ENCODE results near the gene DCTN5.

Gene DCTN5

DNA sequence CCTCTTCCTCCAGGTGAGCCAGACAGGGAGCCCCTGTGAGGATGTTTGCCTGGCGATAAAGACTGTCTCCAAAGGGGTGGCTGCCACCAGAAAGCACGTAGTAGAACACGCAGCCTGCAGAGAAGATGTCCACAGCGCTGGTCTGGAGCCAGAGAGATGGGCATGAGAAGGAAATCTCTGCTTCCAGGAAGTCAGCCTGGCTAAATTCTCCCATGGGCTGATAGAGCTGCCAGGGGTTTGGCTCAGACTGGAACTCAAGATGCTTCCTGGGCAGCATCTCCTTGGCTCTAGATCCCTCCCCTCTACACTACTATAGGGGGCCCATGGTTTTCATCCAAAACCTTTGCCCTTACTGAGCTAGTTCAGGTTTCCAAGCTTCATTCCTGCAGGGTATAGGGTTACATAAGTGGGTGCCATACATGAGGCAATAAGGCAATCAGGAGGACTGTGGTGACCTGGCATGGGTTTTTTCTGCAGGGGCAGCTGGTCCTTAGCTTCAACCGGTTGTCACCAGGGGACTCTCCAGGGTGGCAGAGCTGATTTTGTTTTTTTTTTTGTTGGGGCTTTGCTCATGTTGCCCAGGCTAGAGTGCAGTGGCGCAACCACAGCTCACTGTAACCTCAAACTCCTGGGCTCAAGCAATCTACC, 51.0 kb downstream of the DCTN5 start:
- DNase-seq (ENCODE audit: low spot score in 2 of 2): no peak
- H3K27me3 ChIP-seq (ENCODE audit: low read depth): no peaks in the 10 kb centered on the region
- no peaks in the 10 kb centered on the region for H3K4me1 ChIP-seq
- H3K9me3 ChIP-seq: no peaks in the 10 kb centered on the region
- peaks cover 49% of the 10 kb centered on the region for H3K36me3 ChIP-seq (replicated peaks)
- H3K4me3 ChIP-seq: no peak overlapping the region
- in situ Hi-C loops (cut with MboI; ENCODE audit: low sequenced_read_pairs): no loop called here

DNA sequence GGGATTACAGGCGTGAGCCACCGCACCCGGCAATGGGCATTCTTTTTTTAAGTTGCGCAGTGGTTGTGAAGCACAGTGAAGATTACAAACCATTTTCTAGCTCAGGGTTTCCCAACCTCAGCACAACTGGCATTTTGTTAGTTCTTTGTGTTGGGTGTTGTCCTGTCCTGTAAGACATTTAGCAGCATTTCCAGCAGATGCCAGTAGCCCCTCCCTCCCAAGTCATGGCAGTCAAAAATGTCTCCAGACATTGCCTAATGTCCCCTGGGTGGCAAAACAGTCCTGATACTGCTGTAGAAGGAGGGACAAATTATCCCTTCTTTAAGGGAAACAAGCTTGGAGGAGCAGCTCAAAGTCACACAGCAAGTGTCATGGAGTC, 53.0 kb downstream of the DCTN5 start:
- no peak overlapping the region for H3K4me3 ChIP-seq
- H3K4me1 ChIP-seq: no peaks in the 10 kb centered on the region
- in situ Hi-C loops (cut with MboI; ENCODE audit: low sequenced_read_pairs): no loop called here
- H3K9me3 ChIP-seq: no peaks in the 10 kb centered on the region
- H3K36me3 ChIP-seq (replicated peaks): peaks cover 29% of the 10 kb centered on the region
- DNase-seq (ENCODE audit: low spot score in 2 of 2): no peak
- no peaks in the 10 kb centered on the region for H3K27me3 ChIP-seq (ENCODE audit: low read depth)

DNA sequence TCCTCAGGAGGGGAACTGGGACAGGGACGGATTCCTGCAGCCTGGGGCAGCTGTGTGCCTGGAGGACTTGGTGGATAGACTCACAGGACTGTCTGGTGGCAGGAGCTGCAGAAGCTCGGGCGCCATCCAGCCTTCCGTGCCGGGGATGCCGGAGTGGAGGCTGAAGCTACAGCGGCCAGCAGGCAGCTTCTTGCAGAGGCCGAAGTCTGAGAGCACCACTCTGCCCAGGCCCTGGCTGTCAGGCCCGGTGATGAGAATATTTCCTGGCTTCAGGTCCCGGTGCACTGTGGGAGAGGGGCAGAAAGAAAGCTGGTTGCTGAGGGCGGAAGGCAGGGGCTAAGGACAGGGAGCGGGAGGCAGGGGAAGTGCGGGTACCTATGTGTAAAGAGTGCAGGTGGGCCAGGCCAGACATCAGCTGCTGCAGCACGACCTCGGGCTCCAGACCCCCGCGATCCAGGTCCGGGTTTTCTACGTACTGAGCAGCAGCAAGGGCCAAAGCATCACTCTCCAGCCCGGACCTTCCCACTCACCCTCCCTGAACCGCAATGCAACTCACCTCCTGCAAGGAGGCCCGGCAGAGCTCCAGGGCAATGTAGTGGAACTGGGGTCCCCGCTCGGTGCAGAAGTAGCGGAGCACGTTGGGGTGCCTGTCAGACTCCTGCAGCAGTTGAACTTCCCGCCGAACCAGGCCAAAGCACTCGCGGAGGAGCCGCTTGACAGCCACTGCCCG, 53.5 kb downstream of the DCTN5 start:
- no peaks in the 10 kb centered on the region for H3K27me3 ChIP-seq (ENCODE audit: low read depth)
- H3K4me3 ChIP-seq: no peak overlapping the region
- no peaks in the 10 kb centered on the region for H3K9me3 ChIP-seq
- in situ Hi-C loops (cut with MboI; ENCODE audit: low sequenced_read_pairs): no loop called here
- H3K4me1 ChIP-seq: no peaks in the 10 kb centered on the region
- peaks cover 24% of the 10 kb centered on the region for H3K36me3 ChIP-seq (replicated peaks)
- DNase-seq (ENCODE audit: low spot score in 2 of 2): peak in 1 of 2 experiments; percentile 47

DNA sequence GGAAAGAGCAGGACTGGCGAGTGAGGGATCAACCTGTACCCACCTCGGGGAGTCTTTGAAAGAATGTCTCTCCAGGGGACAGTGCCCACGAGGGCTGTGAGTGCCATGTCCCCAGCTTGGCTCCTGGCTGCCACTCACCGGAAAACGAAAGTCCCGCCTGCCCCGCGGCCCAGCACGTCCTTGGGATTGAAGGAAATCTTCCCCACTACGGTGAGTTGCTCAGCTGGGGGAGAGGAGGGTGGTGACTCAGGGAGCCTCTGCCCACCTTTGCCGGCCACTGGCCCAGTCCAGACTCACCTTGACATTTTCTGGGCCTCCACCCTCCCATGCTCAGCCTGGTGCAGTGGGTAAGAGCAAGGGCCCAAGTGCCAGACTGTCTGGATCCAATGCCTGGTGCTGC, 54.5 kb downstream of the DCTN5 start:
- DNase-seq (ENCODE audit: low spot score in 2 of 2): no peak
- H3K4me3 ChIP-seq: no peak overlapping the region
- no peaks in the 10 kb centered on the region for H3K27me3 ChIP-seq (ENCODE audit: low read depth)

DNA sequence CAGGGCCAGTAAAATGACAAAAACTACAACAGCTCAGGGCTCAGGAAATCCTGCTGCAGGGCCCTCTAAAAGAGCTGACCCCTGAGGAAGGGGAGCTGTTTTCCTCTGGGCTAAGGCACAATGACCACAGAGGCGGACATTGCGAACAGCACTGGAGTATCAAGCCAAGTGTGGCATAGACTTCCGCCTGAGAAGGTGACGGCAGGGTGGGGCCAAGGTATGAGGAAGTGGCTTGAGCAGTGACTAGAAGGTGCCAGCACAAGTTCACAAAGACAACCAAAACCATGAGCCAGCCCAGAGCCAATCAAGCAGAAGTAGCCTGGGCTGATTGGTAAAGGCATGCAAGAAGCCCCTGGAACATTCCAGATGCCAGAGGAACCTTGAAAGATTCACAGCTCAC, 57.8 kb downstream of the DCTN5 start:
- Histone ChIP-seq H3K27me3 (ENCODE audit: low read depth) (no peaks in the 10 kb centered on the region), H3K9me3 (no peaks in the 10 kb centered on the region), H3K36me3 (replicated peaks) (no peaks in the 10 kb centered on the region), H3K4me3 (no peak overlapping the region), H3K4me1 (no peaks in the 10 kb centered on the region)
- no peak for DNase-seq (ENCODE audit: low spot score in 2 of 2)
- in situ Hi-C loops (cut with MboI; ENCODE audit: low sequenced_read_pairs): no loop called here

More for the DNA sequence above, 54.5 kb downstream of the DCTN5 start:
- in situ Hi-C loops (cut with MboI; ENCODE audit: low sequenced_read_pairs): no loop called here
- Histone ChIP-seq H3K36me3 (replicated peaks) (peaks cover 16% of the 10 kb centered on the region), H3K9me3 (no peaks in the 10 kb centered on the region), H3K4me1 (no peaks in the 10 kb centered on the region)

DNA sequence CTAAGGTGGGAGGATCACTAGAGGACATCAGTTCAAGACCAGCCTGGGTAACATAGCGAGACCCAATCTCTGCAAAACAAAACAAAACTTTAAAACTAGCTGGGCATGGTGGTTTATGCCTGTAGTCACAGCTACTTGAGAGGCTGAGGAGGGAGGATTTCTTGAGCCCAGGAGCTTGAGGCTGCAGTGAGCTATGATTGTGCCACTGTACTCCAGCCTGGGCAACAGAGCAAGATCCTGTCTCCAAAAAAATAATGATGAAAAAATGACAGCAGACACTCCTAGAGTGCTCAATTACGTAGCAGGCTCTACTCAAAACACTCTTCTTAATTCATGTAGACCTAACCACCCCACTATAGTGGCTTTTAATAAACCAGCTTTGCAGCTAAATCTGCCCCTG, 58.8 kb downstream of the DCTN5 start:
- Histone ChIP-seq H3K9me3 (no peaks in the 10 kb centered on the region), H3K4me3 (no peak overlapping the region), H3K36me3 (replicated peaks) (no peaks in the 10 kb centered on the region), H3K4me1 (no peaks in the 10 kb centered on the region), H3K27me3 (ENCODE audit: low read depth) (no peaks in the 10 kb centered on the region)
- in situ Hi-C loops (cut with MboI; ENCODE audit: low sequenced_read_pairs): no loop called here
- DNase-seq (ENCODE audit: low spot score in 2 of 2): no peak

DNA sequence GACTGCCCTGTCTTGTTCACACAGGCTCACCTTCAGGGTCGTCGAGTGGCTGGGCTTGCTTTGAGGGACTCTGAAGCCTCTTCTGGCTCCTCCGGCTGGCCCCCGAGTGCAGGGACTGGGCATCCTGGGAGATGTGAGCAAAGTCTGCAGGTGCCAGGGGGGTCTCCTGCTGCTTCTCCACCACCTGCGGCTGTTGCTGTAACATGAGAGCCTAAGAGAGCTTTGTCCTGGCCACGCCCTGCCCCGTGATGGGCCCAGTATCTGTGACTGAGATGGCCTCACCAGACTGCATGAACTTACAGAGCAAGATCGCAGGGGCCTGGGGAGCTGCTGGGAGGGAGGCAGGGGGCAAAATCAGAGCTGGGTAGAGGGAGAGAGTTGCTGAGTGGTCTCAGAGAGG, 59.2 kb downstream of the DCTN5 start:
- no peak overlapping the region for H3K4me3 ChIP-seq
- no peaks in the 10 kb centered on the region for H3K9me3 ChIP-seq
- no peak for DNase-seq (ENCODE audit: low spot score in 2 of 2)
- in situ Hi-C loops (cut with MboI; ENCODE audit: low sequenced_read_pairs): no loop called here
- no peaks in the 10 kb centered on the region for H3K4me1 ChIP-seq
- H3K27me3 ChIP-seq (ENCODE audit: low read depth): no peaks in the 10 kb centered on the region
- H3K36me3 ChIP-seq (replicated peaks): no peaks in the 10 kb centered on the region

DNA sequence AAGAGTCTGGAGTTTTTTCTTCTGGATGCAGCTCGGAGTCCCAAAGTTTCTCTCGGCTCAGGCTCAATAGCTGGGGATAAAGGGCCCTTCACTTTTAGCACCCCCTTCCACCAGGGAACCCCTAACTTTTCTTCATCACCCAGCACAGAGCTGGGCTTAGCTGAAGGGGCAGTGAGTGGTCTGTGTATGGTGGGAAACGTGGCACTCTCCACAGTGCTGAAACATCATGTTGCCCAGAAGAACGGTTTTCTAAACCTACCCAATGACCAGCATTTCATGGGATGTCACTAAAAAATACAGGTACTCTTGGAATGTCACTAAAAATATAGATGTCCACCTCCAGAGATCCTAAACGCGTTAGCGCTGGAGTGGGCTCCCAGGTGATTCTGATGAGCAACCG, 59.8 kb downstream of the DCTN5 start:
- H3K36me3 ChIP-seq (replicated peaks): no peaks in the 10 kb centered on the region
- H3K9me3 ChIP-seq: no peaks in the 10 kb centered on the region
- no peaks in the 10 kb centered on the region for H3K27me3 ChIP-seq (ENCODE audit: low read depth)
- no peaks in the 10 kb centered on the region for H3K4me1 ChIP-seq
- DNase-seq (ENCODE audit: low spot score in 2 of 2): no peak
- in situ Hi-C loops (cut with MboI; ENCODE audit: low sequenced_read_pairs): no loop called here
- no peak overlapping the region for H3K4me3 ChIP-seq

DNA sequence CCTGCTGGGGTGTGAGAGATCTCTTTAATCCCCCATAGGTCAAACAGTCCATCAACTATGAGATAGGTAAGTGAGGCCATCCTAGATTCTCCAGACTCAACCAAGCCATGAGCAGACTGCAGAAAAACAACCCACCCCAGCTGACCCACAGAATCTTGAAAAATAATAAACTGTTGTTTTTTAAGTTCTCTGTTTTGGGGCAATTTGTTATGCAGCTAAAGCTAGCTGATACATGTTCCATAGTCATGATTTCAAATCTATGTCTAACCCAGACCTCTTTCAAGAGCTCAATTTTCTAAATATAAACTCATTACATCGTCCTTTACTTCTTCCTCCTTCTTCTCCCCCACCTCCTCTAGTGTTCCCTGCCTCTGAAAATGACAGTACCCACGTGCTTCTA, 61.7 kb downstream of the DCTN5 start:
- no peaks in the 10 kb centered on the region for H3K4me1 ChIP-seq
- H3K27me3 ChIP-seq (ENCODE audit: low read depth): no peaks in the 10 kb centered on the region
- in situ Hi-C loops (cut with MboI; ENCODE audit: low sequenced_read_pairs): no loop called here
- no peak for DNase-seq (ENCODE audit: low spot score in 2 of 2)
- H3K4me3 ChIP-seq: no peak overlapping the region
- H3K36me3 ChIP-seq (replicated peaks): no peaks in the 10 kb centered on the region
- H3K9me3 ChIP-seq: no peaks in the 10 kb centered on the region

DNA sequence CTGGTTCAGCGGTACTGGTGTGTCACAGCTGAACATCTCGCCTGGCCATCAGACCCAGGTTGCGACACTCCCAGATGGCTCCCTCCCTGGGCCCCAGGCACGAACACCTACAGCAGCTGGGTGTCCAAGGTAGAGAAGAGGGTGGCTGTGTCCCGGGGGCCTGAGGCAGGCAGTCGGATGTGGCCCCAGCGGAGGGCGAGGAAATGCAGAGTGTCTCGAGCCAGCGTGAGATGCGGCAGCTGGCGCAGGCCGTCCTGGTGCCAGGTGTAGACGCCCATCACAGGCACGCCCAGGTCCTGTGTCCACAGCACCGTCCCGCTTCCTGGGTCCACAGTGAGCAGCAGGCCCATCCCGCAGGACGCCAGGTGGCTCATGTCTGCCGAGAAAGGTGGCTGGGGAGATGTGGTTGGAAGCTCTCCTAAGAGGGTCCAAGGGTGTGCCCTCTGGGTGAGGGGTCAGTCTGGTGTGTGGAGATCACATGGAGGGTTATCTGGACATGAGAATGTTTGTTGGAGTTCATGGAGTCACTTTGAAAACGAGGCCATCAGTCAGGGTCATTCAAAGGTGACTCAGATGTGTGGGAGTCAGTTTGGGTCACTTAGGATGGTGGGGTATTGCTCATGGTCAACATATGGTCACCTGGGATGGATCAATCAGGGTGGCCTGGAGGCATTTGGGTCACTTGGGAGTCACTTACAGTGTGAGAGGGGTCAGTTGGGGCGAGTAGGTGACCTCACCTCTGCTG, 63.7 kb downstream of the DCTN5 start:
- Histone ChIP-seq H3K27me3 (ENCODE audit: low read depth) (no peaks in the 10 kb centered on the region), H3K4me1 (no peaks in the 10 kb centered on the region), H3K36me3 (replicated peaks) (no peaks in the 10 kb centered on the region), H3K9me3 (no peaks in the 10 kb centered on the region), H3K4me3 (no peak overlapping the region)
- in situ Hi-C loops (cut with MboI; ENCODE audit: low sequenced_read_pairs): no loop called here
- DNase-seq (ENCODE audit: low spot score in 2 of 2): no peak

DNA sequence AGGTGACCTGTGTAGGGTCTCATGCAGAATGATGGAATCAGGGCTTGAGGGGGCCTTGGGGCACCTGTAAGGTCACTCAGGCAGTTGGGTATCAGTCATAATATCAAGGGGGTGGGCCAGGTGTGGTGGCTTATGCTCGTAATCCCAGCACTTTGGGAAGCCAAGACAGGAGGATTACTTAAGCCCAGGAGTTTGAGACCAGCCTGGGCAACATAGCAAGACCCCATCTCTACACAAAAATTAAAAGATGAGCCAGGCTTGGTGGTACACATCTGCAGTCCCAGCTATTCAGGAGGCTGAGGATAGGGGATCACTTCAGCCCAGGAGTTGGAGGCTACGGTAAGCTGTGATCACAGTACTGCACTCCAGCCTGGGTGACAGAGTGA, 64.2 kb downstream of the DCTN5 start:
- in situ Hi-C loops (cut with MboI; ENCODE audit: low sequenced_read_pairs): no loop called here
- Histone ChIP-seq H3K9me3 (no peaks in the 10 kb centered on the region), H3K4me1 (no peaks in the 10 kb centered on the region), H3K36me3 (replicated peaks) (no peaks in the 10 kb centered on the region), H3K4me3 (no peak overlapping the region), H3K27me3 (ENCODE audit: low read depth) (no peaks in the 10 kb centered on the region)
- DNase-seq (ENCODE audit: low spot score in 2 of 2): no peak

DNA sequence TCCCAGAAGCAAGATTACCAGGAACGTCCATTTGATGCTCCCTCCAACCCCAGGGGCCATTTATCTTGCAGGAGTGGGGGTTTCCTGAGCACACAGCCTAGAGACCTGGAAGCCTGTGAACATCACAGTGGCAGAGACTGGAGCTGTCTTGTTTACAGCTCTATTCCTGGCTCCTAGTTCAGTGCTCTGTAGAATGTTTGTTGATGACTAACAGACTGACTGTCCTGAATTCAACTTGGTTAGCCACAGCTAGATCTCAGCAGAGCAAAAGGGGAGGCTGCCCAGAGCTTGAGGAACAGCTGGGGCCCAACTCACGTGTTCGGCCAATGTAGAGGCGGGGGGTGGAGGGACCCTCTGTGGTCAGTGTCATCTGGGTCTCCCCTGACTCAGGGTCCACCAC, 65.2 kb downstream of the DCTN5 start:
- no peaks in the 10 kb centered on the region for H3K9me3 ChIP-seq
- no peaks in the 10 kb centered on the region for H3K27me3 ChIP-seq (ENCODE audit: low read depth)
- H3K4me3 ChIP-seq: no peak overlapping the region
- in situ Hi-C loops (cut with MboI; ENCODE audit: low sequenced_read_pairs): no loop called here
- DNase-seq (ENCODE audit: low spot score in 2 of 2): no peak
- no peaks in the 10 kb centered on the region for H3K36me3 ChIP-seq (replicated peaks)
- no peaks in the 10 kb centered on the region for H3K4me1 ChIP-seq

DNA sequence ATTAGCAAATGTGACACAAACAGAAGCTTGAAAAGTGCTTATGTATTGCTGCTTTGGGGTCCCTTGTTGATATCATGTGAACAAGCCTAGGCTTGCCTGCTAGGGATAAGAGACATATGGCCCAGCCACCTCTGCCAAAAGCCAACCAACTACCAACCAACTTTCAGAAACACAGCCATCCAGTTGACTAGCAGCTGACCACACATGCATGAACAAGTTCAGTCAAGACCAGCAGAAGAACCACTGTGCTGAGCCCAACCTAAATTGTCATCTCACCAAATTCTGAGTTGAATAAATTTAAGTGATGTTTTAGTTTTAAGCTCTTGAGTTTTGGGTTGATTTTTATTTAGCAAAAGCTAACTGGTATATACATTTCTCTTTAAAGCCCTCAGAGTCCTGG, 68.3 kb downstream of the DCTN5 start:
- in situ Hi-C loops (cut with MboI; ENCODE audit: low sequenced_read_pairs): no loop called here
- H3K27me3 ChIP-seq (ENCODE audit: low read depth): no peaks in the 10 kb centered on the region

DNA sequence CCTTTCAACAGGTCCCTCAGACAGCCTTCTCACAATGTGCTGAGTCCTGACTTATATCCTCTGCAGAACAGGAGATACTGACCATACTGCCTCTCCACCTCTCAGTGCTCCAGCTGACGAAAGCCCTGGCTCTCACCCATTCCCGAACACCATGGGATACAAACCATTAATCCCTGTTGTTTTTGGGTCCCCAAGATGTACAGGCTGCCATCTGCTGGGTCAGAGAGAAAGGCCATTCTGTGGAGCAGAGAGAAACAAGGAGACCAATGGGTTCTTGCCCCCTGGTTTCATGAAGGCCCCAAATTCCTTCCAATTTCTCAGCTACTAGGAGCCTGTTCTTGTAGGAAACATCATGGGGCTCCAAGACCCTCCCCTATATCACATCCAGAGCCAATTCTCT, 68.7 kb downstream of the DCTN5 start:
- Histone ChIP-seq H3K4me3 (no peak overlapping the region), H3K4me1 (no peaks in the 10 kb centered on the region), H3K9me3 (no peaks in the 10 kb centered on the region), H3K36me3 (replicated peaks) (no peaks in the 10 kb centered on the region), H3K27me3 (ENCODE audit: low read depth) (no peaks in the 10 kb centered on the region)
- no peak for DNase-seq (ENCODE audit: low spot score in 2 of 2)
- in situ Hi-C loops (cut with MboI; ENCODE audit: low sequenced_read_pairs): no loop called here

More for the DNA sequence above, 68.3 kb downstream of the DCTN5 start:
- Histone ChIP-seq H3K36me3 (replicated peaks) (no peaks in the 10 kb centered on the region), H3K4me3 (no peak overlapping the region), H3K9me3 (no peaks in the 10 kb centered on the region), H3K4me1 (no peaks in the 10 kb centered on the region)
- no peak for DNase-seq (ENCODE audit: low spot score in 2 of 2)

Data from HAP-1 (cell line).